ENCODE data around the gene LRRC1. TPM values are rescaled to one million over a fixed set of nuclear protein-coding genes. Genes with fewer than 3 reads are reported as not detected.

Gene LRRC1
- total and polyA plus RNA-seq, 8 donors, result 2.9 to 50.4 (median 12.2) TPM

GRCh38 chr6:53808302-53808881, 13.6 kb downstream of the LRRC1 start:
- no peaks in the 10 kb centered on the region for H3K9me3 ChIP-seq
- intact Hi-C loops (cut with DNase I; ENCODE audit: low total_unique reads), result loop anchor here (10.0 kb wide), 1 partner anchor 304 kb away; no protein-coding TSS in a partner anchor
- DNase-seq, result no peak
- no peak overlapping the region for H3K4me3 ChIP-seq
- H3K36me3 ChIP-seq, result no peaks in the 10 kb centered on the region
- no peak for TF ChIP-seq POLR2A (IDR thresholded peaks at IDR 0.05)
- TF ChIP-seq EP300 (IDR thresholded peaks at IDR 0.05), result no peak
- TF ChIP-seq CTCF (IDR thresholded peaks at IDR 0.05), result no peak
- H3K27ac ChIP-seq, result no peak overlapping the region
- peaks cover 12 to 68% (median 36%) of the 10 kb centered on the region in 4 donors for H3K4me1 ChIP-seq
- H3K27me3 ChIP-seq, result no peaks in the 10 kb centered on the region

GRCh38 chr6:53809691-53810090, 14.9 kb downstream of the LRRC1 start:
- TF ChIP-seq POLR2A (IDR thresholded peaks at IDR 0.05) (no peak), EP300 (IDR thresholded peaks at IDR 0.05) (no peak), CTCF (IDR thresholded peaks at IDR 0.05) (no peak), POLR2AphosphoS5 (IDR thresholded peaks at IDR 0.05) (no peak)
- no peak overlapping the region for H3K4me3 ChIP-seq
- no peaks in the 10 kb centered on the region for H3K9me3 ChIP-seq
- WGBS, 5 donors, result 95 to 97% (median 96%) methylated on average over 3 of the region's 3 CpGs
- peaks cover 23 to 71% (median 40%) of the 10 kb centered on the region in 4 donors for H3K4me1 ChIP-seq
- no peaks in the 10 kb centered on the region for H3K27me3 ChIP-seq
- DNase-seq, result no peak
- H3K27ac ChIP-seq, result peak overlapping the region in 1 of 5 donors; percentile 66
- no peaks in the 10 kb centered on the region for H3K36me3 ChIP-seq
- intact Hi-C loops (cut with DNase I; ENCODE audit: low total_unique reads), result loop anchor here (10.0 kb wide), 1 partner anchor 305 kb away; no protein-coding TSS in a partner anchor

GRCh38 chr6:53811082-53811481, 16.3 kb downstream of the LRRC1 start:
- Histone ChIP-seq H3K27ac (peak overlapping the region; percentile 32 to 73 (median 43)), H3K36me3 (no peaks in the 10 kb centered on the region), H3K27me3 (no peaks in the 10 kb centered on the region), H3K4me1 (peaks cover 14 to 70% (median 39%) of the 10 kb centered on the region in 4 donors), H3K4me3 (no peak overlapping the region), H3K9me3 (no peaks in the 10 kb centered on the region)
- intact Hi-C loops (cut with DNase I; ENCODE audit: low total_unique reads), result no loop called here
- TF ChIP-seq POLR2AphosphoS5 (IDR thresholded peaks at IDR 0.05) (peak in 2 of 3 donors; percentile 26 to 77), POLR2A (IDR thresholded peaks at IDR 0.05) (no peak)
- DNase-seq, result peak; percentile 84 to 89
- 27 to 56% (median 42%) methylated on average over 4 of the region's 4 CpGs for WGBS, 5 donors

- no peak overlapping the region for H3K4me3 ChIP-seq
- 64 to 88% (median 72%) methylated on average over 5 of the region's 5 CpGs for WGBS, 5 donors
Measured at GRCh38 chr6:53811746-53812145, 16.9 kb downstream of the LRRC1 start.

More at GRCh38 chr6:53811746-53812145, 16.9 kb downstream of the LRRC1 start:
- Histone ChIP-seq H3K9me3 (no peaks in the 10 kb centered on the region), H3K36me3 (no peaks in the 10 kb centered on the region), H3K27me3 (no peaks in the 10 kb centered on the region), H3K27ac (peak overlapping the region; percentile 34 to 73 (median 43)), H3K4me1 (peaks cover 14 to 67% (median 41%) of the 10 kb centered on the region in 4 donors)
- TF ChIP-seq POLR2A (IDR thresholded peaks at IDR 0.05), result no peak
- no peak for TF ChIP-seq CTCF (IDR thresholded peaks at IDR 0.05)
- no peak for TF ChIP-seq POLR2AphosphoS5 (IDR thresholded peaks at IDR 0.05)
- DNase-seq, result no peak
- intact Hi-C loops (cut with DNase I; ENCODE audit: low total_unique reads), result no loop called here
